H1 (cell line): ENCODE results near the gene RNASEH2C. TPM values are rescaled to one million over a fixed set of nuclear protein-coding genes. Genes with fewer than 3 reads are reported as not detected.

Source experiments
- SRF ChIP-seq: IDR thresholded peaks from 2 replicates; pipeline ENCODE4 v1.6.1; 2011; ENCODE audit warnings: mild to moderate bottlenecking, low read depth, low read length, moderate library complexity
- polyA plus RNA-seq, 7 experiments: library from polyadenylated mRNA; depleted of rRNA in 3 of 7; stranded (reverse) in 5 of 7; unstranded in 2 of 7; fragments of >200 nt in 5 of 7; fragments of 200-250 nt in 2 of 7; gene quantifications; 1 replicate in 5 of 7; 2 replicates in 1 of 7; 4 replicates in 1 of 7; pipeline versions ENCODE4 v1.2.1 to v1.2.3, GENCODE V29; 2011 to 2013; ENCODE audit warnings: missing spikeins in 2 of 7, mixed read lengths in 2 of 7
- total RNA-seq: library from RNA; stranded (reverse); fragmentation: NEBNext Ultra II Directional; extraction: Animal tissue kit (Norgen Biotek cat#: 25700); gene quantifications from 2 replicates; pipeline ENCODE4 v1.2.1, GENCODE V29; 2021

RNASEH2C gene
- total and polyA plus RNA-seq, 2 of the 8 experiments (the other 6 are each of a cell fraction or from before 2014, with no cell fraction given): 40.2 to 60.3 TPM

DNA sequence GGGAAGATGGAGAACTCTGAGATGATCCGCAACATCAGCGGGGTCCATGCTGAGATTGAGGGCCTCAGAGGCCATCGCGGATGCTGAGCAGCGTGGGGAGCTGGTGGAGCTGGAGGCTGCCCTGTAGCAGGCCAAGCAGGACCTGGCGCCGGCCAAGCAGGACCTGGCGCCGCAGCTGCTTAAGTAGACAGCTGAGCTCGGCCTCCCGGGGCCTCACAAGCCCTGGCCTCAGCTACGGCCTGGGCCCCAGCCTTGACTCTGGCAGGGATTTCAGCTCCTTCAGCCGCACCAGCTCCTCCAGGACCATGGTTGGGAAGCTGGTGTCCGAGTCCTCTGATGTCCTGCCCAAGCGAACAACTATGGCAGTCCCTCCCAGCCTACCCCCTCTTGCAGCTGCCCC lies 7.3 kb upstream of the RNASEH2C start (continued):
- TF ChIP-seq SRF: no peak
- TF ChIP-seq, all 59 proteins: peak for 0
